NCI-H748 (cell line): ENCODE measurements around the gene ARF1.

Experiments
- DNase-seq: peaks from one replicate; lab custom pipeline; 2025; ENCODE audit not compliant: unreplicated experiment; lab: John Stamatoyannopoulos, UW

The ARF1 gene

DNA sequence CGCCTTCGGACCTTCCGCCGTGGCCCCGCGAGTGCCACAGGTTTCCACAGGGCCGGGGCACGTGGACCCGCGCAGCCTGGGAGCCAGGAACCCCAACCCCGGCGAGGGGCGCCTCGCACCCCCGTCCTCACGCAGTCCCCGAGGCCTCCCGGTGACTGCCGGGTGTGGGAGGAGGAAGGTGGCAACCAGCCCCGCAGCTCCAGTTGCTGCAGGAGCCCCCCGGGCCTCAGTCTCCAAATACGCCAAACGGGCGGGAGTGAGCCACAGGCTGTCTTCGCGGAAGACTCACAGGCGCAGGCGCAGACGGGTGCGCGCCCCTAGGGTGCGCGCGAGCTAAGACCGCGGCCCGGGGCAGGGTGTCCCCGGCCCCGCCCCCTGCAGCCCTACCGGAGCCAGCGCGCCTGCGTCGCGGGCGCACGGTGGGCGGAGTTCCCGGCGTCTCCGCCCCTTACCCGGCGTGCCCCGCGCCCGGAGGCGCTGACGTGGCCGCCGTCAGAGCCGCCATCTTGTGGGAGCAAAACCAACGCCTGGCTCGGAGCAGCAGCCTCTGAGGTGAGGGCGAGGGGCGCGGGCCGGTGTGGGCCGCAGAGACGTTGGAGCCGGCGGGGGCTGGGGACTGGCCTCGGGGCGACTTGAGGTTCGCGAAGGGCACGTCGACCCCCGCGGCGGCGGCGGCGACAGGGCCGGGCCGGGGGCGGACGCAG, at the start of gene ARF1:
ARF1 (plus strand) TSS at position 495 of the 704 bp plus-strand sequence. CDS start 14,407 bp downstream, outside the sequence.
- DNase-seq = peak; percentile 88

- DNase-seq = no peak
Observed at GRCh38 chr1:228033376-228033775, 49.1 kb upstream of the ARF1 start.

DNA sequence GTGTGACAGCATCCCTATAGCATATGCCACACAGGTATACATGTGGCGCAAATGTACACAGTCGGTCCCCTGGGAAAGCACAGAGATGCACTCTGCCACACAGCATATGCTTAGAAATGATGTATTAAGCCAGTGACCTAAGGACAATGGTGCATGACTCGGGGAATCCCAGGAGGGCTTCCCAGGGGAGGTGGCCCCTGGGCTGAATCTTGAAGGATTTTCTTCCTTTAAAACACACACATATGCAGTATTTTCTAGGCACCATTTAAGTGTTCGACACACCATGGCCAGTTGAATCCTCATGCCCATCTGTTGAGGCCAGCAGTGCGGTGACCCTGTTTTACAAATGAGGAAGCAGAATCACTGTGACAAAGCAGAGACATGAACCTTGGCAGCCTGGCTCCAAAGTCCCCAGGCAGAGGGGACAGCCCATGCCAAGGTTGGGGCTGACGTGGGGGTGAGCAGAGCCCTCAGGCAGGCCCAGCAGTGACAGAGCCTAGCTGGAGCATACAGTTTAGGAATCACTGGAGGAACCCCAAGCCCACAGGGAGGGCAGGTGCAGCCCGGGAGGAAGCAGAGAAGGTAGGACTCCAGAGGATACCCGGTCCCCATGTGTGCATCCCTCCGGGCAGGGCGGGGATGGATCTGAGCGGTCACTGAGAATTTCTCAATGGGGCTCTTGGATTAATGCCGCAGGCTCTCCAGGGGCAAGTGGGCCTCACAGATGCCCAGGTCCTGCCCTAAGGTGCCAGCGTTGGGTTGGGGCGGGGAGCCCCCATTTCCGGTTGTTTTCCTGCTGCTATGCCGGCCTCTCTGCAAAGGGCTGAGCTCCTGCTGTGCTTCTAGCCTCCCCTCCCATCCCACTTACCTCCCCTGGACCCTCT, 47.3 kb upstream of the ARF1 start:
- DNase-seq = no peak

GRCh38 chr1:228035844-228036243, 46.7 kb upstream of the ARF1 start:
- DNase-seq = no peak

GRCh38 chr1:228036701-228037231, 45.7 kb upstream of the ARF1 start:
- no peak for DNase-seq

DNA sequence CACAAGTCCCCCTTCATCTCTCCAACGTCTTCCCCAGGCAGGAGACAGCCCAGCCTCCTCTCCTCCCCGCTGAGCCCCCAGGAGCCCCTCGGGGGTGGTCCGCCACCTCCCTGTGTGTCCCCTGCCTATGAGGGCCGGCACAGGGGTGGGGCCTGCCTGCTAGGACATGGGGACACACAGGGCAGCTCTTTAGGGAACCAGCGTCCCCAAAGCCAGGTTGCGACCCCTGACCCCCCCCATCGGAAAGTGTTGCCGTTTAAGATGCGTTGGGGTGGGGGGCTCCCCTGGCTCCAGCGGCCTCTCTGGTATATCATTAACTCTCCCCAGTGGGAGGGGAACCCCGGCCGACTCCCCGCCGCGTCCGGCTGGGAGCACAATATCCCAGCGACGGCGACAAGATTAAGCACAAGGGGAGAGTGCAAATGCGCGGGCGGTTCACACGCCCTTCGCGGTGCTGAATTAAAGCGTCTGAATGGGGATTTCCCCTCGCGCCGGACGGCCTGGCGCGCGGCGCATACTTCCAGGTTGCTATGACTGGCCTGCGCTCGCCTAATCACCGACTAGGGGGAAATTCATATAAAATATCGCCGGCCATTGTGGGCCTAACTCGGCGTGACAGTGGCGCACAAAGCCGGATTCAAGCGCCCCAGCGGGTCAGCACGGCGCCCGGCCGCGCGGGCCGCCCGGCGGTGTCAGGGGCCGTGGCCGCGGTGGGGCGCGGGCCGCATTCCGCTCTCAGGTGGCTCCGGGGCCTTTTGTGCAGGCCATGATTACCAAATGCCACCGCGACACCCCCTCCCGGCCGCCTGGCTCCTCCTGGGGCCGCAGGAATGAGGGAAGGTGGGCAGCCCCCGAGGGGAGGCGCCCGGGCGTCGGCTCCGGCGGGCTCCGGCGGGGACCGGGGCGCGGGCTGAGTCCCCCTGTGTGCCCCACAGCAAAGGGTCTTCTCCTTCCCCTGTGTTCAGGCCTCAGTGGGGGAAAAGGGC, 44.8 kb upstream of the ARF1 start:
- no peak for DNase-seq

GRCh38 chr1:228038387-228039005, 44.0 kb upstream of the ARF1 start:
- DNase-seq = no peak

DNA sequence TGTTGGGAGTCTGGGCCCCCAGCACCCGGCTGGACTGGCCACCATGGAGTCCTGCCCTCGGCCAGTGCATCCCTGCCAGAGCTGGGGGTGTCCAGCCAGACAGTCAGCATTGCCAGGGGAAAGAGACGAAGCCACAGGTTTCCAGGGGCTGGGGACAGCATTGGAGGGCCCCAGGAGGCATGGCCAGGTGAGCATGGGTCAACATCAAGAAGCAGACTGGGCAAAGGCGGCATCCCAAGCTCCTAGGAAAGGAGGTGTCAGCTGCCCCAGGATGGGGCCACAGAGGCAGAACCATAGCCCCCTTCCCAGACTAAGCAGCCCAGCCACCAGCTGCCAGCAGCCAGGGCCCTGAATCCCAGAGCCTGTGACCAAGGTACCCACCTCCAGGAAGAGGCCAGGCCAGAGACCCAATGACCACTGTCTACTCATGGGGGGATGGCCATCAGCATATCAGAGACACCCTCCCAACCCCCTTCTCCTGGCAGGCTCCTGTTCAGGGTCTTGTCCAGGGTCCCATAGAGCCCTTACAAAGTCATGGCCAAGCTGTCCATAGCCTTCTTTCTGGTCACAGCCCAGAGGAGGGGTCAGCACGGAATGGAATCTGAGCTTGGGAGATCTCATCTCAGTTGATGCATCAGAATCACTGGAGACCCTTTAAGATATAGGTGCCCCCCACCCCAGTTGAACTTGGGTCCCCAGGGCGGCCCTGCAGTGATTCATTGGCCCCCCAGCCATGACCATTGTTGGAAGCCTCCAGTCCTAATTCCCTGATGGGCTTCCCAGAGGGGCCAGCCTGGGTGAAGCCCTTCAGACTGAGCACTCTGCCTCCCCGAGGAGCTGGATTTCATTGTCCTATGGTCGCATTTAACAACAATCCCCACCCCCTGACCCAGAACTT, 43.3 kb upstream of the ARF1 start:
- no peak for DNase-seq

- DNase-seq = no peak
Observed at GRCh38 chr1:228039986-228040385, 42.5 kb upstream of the ARF1 start.

DNA sequence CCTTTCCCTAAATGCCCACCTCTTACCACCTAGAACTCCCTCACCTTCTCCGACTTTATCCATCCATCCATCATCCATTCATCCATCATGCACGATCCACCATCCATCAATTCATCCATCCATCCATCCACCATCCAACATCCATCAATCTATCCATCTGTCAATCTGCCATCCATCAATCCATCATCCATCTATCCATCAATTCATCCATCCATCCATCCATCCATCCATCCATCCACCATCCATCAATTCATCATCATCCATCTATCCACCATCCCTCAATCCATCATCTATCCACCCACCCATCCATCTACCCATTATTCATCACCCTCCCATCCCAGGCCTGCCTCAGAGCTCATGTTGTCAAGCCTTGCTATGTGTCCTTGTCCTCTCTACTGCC, 41.2 kb upstream of the ARF1 start:
- DNase-seq = no peak

DNA sequence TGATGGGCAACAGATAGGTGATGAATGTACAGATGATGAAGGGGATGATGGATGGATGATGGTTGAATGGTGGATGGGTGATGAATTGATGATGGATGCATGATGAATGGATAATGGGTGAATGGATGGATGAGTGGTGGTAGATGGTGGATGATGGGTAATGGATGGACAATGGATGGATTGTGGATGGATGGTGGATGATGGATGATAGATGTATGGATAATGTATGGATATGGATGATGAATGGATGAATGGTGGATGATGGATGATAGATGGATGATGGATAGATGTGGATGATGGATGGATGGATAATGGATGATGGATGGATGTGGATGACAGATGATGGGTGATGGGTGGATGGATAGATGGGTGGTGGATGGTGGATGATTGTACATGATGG, 40.0 kb upstream of the ARF1 start:
- no peak for DNase-seq

DNA sequence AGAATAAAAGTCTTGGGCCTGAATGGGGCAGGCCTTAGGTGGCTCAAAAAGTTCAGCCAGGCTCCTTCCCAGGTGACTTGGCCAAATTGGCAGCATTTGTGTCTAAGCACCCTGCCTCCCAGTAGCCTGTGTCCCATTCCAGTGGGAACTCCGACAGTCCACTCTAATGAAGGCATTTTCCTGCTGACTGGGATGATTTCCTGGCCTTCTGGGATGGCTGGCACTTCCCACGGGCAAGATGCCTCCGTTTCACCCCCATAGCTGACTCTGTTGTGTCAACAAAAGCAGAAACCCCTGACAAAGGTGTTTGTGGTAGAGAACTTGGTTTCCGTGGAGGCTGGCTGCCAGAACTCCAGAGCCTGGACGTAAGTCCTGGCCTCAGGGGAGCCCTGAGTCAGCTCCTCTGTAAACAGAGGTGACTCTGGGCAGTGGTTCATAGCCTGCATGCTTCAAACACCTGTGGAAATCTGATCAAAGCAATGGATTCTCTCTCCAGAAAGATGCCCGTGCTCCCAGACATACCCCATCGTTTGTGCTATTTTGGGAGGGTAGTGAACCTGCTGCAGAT, 39.1 kb upstream of the ARF1 start:
- no peak for DNase-seq

- DNase-seq = no peak
Observed at GRCh38 chr1:228044961-228045360, 37.5 kb upstream of the ARF1 start.

- no peak for DNase-seq
Observed at GRCh38 chr1:228045405-228045804, 37.1 kb upstream of the ARF1 start.

DNA sequence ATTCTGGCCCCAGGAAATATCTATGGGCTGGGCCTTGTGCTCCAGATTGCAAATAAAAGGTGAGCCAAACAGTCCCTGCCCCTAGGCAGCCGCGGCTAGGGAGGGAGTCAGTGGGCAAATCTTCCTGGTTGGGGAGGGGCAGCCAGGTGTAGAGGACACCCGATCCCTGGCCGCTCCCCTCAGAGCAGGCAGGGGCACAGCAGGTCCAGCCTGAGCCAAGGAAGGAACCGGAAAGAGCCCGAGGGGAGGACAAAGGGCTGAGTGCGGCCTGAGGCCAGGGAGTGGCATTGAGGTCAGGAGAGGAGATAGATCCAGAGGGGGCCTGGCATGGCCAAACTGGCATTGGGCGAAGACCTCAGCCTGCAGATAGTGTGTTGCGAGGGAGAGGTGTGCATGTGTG, 36.6 kb upstream of the ARF1 start:
- DNase-seq = no peak

GRCh38 chr1:228046421-228047182, 35.9 kb upstream of the ARF1 start:
- no peak for DNase-seq

DNA sequence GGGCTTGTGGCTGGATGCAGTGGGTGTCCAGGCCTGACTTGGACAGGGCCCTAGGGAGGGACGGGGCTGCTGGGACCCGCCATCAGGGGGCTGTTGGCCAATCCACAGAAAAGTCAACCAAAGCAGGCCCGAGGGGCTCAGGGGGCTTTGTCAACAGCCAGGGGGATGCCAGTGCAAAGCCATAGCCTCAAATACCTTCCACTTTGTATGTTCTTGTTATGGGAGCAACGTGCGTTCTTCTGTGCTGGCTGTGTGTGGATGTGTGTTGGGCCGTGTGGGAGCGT, 35.4 kb upstream of the ARF1 start:
- DNase-seq = no peak

DNA sequence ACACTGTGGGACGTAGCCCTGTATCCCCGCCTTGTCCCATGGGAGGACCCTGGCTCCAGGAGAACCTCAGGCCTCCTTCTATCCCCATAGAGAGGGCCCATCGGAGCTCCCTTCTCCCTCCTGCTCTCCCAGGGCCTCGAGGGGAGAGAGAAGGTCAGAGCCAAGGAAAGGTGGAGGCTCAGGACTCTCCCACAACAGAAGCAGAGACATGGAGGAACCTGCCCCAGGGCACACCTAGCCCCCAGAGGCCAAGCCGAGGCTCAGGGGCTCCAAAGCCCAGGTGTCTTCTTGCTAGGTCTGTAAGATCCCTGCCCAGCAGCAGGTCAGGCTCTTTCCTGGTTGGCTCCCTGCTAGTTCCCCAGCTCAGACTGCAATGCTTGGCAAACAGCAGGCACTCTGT, 34.4 kb upstream of the ARF1 start:
- DNase-seq = no peak
